HG03103 (cell line): ENCODE data around the gene KRTAP9-4.
"Not testable (repeated sequence)": the region's sequence is repeated elsewhere in the genome, so short reads cannot be mapped to it uniquely, and the experiment has no call there.

Experiments used
- ATAC-seq: cut with Tn5 transposase; IDR thresholded peaks from one replicate; pipeline ENCODE4 v1.9.1; 2021; ENCODE audit warnings: low read depth; ENCODE audit not compliant: unreplicated experiment

The KRTAP9-4 gene

GRCh38 chr17:41264599-41264998, 15.1 kb downstream of the KRTAP9-4 start:
- no peak for ATAC-seq

- ATAC-seq = no peak
These were observed 15.6 kb downstream of the KRTAP9-4 start, which contains the start of gene KRTAP9-6 for GRCh38 chr17:41265078-41265477. Gene KRTAP9-6 (plus strand): TSS chr17:41265378. CDS start chr17:41265378, 0 bp downstream.

GRCh38 chr17:41267711-41268110, 18.2 kb downstream of the KRTAP9-4 start:
- no peak for ATAC-seq

GRCh38 chr17:41271323-41271722, 21.8 kb downstream of the KRTAP9-4 start:
- ATAC-seq = not testable (repeated sequence)

GRCh38 chr17:41271858-41272257, 22.4 kb downstream of the KRTAP9-4 start:
- ATAC-seq = no peak

GRCh38 chr17:41275648-41276190, 26.2 kb downstream of the KRTAP9-4 start, which contains the start of gene KRTAP9-7:
Gene KRTAP9-7 (plus strand): TSS chr17:41275698. CDS start chr17:41275698, 0 bp downstream.
- not testable (repeated sequence) for ATAC-seq

GRCh38 chr17:41278176-41278955, 28.9 kb downstream of the KRTAP9-4 start:
- no peak for ATAC-seq

GRCh38 chr17:41284043-41284442, 34.6 kb downstream of the KRTAP9-4 start:
- no peak for ATAC-seq

- ATAC-seq = no peak
These were observed 35.1 kb downstream of the KRTAP9-4 start for GRCh38 chr17:41284546-41284945.

GRCh38 chr17:41287050-41287449, 37.6 kb downstream of the KRTAP9-4 start:
- no peak for ATAC-seq

- ATAC-seq = no peak
These were observed 44.5 kb downstream of the KRTAP9-4 start for GRCh38 chr17:41294016-41294415.

- no peak for ATAC-seq
These were observed 47.4 kb downstream of the KRTAP9-4 start for GRCh38 chr17:41296846-41297245.

GRCh38 chr17:41298458-41299135, 49.1 kb downstream of the KRTAP9-4 start:
- ATAC-seq = no peak
